Measurements from ENCODE around the gene C2orf81. TPM values are rescaled to one million over a fixed set of nuclear protein-coding genes. Genes with fewer than 3 reads are reported as not detected.

Gene C2orf81
- total RNA-seq, 4 donors from 2014 or later, result 0.22 to 0.76 (median 0.59) TPM

DNA sequence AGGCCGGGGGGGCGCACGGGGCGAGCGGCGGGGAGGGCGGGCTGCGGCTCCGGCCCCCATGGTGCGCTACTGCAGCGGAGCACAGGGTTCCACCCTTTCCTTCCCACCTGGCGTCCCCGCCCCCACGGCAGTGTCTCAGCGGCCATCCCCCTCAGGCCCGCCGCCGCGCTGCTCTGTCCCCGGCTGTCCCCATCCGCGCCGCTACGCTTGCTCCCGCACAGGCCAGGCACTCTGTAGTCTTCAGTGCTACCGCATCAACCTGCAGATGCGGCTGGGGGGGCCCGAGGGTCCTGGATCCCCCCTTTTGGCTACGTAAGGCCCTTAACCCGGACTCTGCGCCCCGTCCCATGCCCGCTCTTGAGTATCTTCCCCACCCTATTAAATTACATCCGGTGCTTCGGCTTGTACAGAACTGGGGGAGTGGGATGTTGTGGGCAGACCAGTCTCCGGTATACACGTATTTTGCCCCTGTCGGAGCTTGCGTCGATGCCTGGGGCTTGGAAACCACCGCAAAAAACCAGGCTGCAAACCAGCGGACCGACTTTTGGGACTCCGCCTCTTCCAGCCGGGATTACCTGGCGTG lies 36.2 kb upstream of the C2orf81 start:
- H3K4me1 ChIP-seq, result peaks cover 32 to 51% (median 32%) of the 10 kb centered on the region in 3 donors
- intact Hi-C loops (cut with DNase I), result no loop called here
- 0% methylated on average over 10 to 15 of the region's 46 CpGs for WGBS, 2 donors
- TF ChIP-seq, protein P1, sequence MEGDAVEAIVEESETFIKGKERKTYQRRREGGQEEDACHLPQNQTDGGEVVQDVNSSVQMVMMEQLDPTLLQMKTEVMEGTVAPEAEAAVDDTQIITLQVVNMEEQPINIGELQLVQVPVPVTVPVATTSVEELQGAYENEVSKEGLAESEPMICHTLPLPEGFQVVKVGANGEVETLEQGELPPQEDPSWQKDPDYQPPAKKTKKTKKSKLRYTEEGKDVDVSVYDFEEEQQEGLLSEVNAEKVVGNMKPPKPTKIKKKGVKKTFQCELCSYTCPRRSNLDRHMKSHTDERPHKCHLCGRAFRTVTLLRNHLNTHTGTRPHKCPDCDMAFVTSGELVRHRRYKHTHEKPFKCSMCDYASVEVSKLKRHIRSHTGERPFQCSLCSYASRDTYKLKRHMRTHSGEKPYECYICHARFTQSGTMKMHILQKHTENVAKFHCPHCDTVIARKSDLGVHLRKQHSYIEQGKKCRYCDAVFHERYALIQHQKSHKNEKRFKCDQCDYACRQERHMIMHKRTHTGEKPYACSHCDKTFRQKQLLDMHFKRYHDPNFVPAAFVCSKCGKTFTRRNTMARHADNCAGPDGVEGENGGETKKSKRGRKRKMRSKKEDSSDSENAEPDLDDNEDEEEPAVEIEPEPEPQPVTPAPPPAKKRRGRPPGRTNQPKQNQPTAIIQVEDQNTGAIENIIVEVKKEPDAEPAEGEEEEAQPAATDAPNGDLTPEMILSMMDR (IDR thresholded peaks at IDR 0.05), result no peak
- peak in 3 of 4 donors; percentile 44 to 93 (median 85) for TF ChIP-seq POLR2A (IDR thresholded peaks at IDR 0.05)
- H3K9me3 ChIP-seq, result no peaks in the 10 kb centered on the region
- peak overlapping the region; percentile 94 to 99 (median 98) for H3K27ac ChIP-seq
- H3K36me3 ChIP-seq, result peaks cover 0 to 22% (median 5%) of the 10 kb centered on the region in 3 donors
- peak overlapping the region; percentile 52 to 84 (median 72) for H3K4me3 ChIP-seq
- DNase-seq, result peak; percentile 64
- H3K27me3 ChIP-seq, result no peaks in the 10 kb centered on the region

DNA sequence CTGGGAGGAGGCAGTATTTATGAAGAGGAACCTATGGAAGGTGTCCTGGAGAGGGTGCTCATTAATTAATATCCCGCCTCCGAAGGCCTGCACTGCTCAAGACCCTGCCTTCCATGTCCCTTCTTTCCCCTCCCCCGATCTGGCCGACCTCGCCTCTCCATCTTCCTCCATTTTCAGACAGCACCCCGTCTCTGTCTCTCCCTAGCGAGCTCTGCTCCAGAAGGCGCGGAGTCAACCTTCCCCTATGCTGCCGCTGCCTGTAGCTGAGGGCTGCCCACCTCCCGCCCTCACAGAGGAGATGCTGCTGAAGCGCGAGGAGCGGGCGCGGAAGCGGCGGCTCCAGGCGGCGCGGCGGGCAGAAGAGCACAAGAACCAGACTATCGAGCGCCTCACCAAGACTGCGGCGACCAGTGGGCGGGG lies 35.7 kb upstream of the C2orf81 start:
- Histone ChIP-seq H3K36me3 (peaks cover 0 to 17% (median under 1%) of the 10 kb centered on the region in 3 donors), H3K27ac (peak overlapping the region; percentile 94 to 99 (median 98)), H3K9me3 (no peaks in the 10 kb centered on the region), H3K27me3 (no peaks in the 10 kb centered on the region), H3K4me3 (peak overlapping the region; percentile 52 to 84 (median 72)), H3K4me1 (peaks cover 32 to 51% (median 32%) of the 10 kb centered on the region in 3 donors)
- TF ChIP-seq, protein P1 (IDR thresholded peaks at IDR 0.05), result no peak
- TF ChIP-seq POLR2A (IDR thresholded peaks at IDR 0.05), result no peak
- WGBS, 2 donors, result 1 to 2% methylated on average over 7 to 8 of the region's 27 CpGs
- intact Hi-C loops (cut with DNase I), result no loop called here
- DNase-seq, result no peak

DNA sequence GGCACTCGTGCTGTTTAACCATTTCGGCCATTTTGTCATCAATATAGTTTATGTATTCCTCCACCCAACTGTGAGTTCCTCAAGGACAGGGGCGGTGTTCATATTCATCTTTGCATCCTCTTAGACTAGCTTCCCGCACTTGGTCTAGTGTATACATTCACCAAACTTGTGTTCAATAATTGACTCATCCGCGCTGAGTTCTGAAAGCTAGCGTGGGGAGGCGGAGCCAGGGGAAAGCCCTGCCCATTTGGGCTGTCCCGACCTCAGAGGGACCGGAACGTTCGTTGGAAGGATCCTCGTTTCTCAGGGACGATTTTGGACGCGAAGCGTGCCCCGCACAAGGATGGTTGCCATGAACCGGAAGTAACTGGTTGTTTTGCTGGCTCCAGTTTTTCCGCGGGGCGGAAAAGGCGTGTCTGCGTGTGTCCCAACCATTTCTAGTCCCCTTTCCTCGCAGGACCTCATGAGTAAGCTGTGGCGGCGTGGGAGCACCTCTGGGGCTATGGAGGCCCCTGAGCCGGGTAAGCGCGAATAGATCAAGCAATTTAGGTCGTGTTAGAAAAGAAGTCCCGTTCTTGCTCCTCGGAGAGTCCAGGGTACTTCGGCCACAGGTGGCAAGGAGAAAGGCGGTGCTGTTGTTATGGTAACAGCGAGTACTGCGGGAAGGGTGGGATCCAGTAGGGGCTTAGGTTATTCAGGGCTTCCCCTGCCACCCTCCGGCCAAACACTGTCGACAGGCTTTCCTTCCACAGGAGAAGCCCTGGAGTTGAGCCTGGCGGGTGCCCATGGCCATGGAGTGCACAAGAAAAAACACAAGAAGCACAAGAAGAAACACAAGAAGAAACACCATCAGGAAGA lies 33.5 kb upstream of the C2orf81 start, which contains the start of gene INO80B:
Gene INO80B, plus strand, starts transcription at position 434 of the 858 bp plus-strand sequence. Its CDS starts 30 bp downstream, at position 464.
- peak; percentile 79 for DNase-seq
- Histone ChIP-seq H3K27ac (peak within 1 kb of the TSS; percentile 64 to 89 (median 78)), H3K4me1 (peaks cover 32 to 46% (median 32%) of the 10 kb centered on the region in 3 donors), H3K36me3 (no peaks in the 10 kb centered on the region), H3K27me3 (no peaks in the 10 kb centered on the region), H3K4me3 (peak within 1 kb of the TSS; percentile 43 to 87 (median 68)), H3K9me3 (no peaks in the 10 kb centered on the region)
- WGBS, 2 donors, result 0 to 2% methylated on average over 15 to 29 of the region's 40 CpGs
- intact Hi-C loops (cut with DNase I), result no loop called here
- peak in 2 of 4 donors; percentile 12 to 18 for TF ChIP-seq POLR2A (IDR thresholded peaks at IDR 0.05)
- TF ChIP-seq, protein P1 (IDR thresholded peaks at IDR 0.05), result peak in 1 of 6 experiments; percentile 3

DNA sequence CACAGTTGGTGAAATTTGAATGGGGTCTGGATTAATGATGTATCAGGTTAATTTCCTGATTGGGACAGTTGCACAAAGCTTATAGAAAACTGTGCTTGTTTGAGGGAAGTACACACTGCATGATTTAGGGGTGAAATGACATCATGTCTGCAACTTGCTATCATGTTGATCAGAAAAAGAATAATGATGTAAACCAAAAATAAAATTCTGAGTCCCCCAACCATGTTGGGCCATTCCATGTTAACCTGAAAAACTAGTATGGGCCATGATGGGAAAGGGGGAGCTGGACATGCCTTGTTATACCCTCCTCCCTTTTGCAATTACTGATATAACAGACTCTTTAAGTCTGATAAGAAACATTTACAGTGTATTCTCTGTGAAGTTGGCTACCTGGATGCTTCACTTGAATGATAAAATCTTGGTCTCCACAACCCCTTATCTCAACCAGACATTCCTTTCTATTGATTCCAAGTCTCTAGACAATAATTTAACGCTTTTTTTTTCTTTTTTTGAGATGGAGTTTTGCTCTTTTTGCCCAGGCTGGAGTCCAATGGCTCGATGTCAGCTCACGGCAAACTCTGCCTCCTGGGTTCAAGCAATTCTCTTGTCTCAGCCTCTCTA lies 29.3 kb upstream of the C2orf81 start:
- H3K4me3 ChIP-seq, result no peak overlapping the region
- H3K9me3 ChIP-seq, result no peaks in the 10 kb centered on the region
- H3K36me3 ChIP-seq, result no peaks in the 10 kb centered on the region
- 84 to 93% methylated on average over 3 of the region's 3 CpGs for WGBS, 2 donors
- no peak overlapping the region for H3K27ac ChIP-seq
- peaks cover 5 to 12% (median 5%) of the 10 kb centered on the region in 3 donors for H3K4me1 ChIP-seq
- intact Hi-C loops (cut with DNase I), result no loop called here
- no peaks in the 10 kb centered on the region for H3K27me3 ChIP-seq
- TF ChIP-seq POLR2A (IDR thresholded peaks at IDR 0.05), result no peak
- TF ChIP-seq, protein P1 (IDR thresholded peaks at IDR 0.05), result no peak
- DNase-seq, result no peak

Measured in esophagus squamous epithelium (tissue), 5 donors.